Activated CD8-positive, alpha-beta T cell treated with anti-CD3 and anti-CD28 coated beads for 36 hours (primary cell): ENCODE data around the gene SDC3. TPM values are rescaled to one million over a fixed set of nuclear protein-coding genes. Genes with fewer than 3 reads are reported as not detected.

ENCODE experiments used
- ATAC-seq: fragments of 200-7000 bp; cut with Tn5 transposase; one replicate; pipeline ENCODE4 v1.10.0; 2021; ENCODE audit warnings: mild to moderate bottlenecking, moderate library complexity
- CTCF ChIA-PET: fragments of 350-600 bp; sonication (Branson Sonifier 250); formaldehyde crosslinking; loops from one replicate; lab custom pipeline; 2021; ENCODE audit warnings: antibody characterized with exemption; lab: Charles Lee
- POLR2A ChIA-PET: fragments of 350-600 bp; sonication (Branson Sonifier 250); formaldehyde crosslinking; loops from one replicate; lab custom pipeline; 2021; ENCODE audit warnings: antibody characterized with exemption; lab: Charles Lee
- DNase-seq: peaks from one replicate; pipeline ENCODE4 v3.0.0-alpha.2; 2020
- H3K27ac Mint-ChIP-seq: one replicate; pipeline ENCODE4 v1.8.0; 2021; ENCODE audit warnings: mild to moderate bottlenecking, mixed read lengths
- H3K27me3 Mint-ChIP-seq: one replicate; pipeline ENCODE4 v1.8.0; 2021; ENCODE audit warnings: mixed read lengths
- H3K36me3 Mint-ChIP-seq: one replicate; pipeline ENCODE4 v1.8.0; 2021; ENCODE audit warnings: low read depth, mixed read lengths
- H3K4me1 Mint-ChIP-seq: one replicate; pipeline ENCODE4 v1.8.0; 2021; ENCODE audit warnings: low read depth, mixed read lengths
- H3K4me3 Mint-ChIP-seq: one replicate; pipeline ENCODE4 v1.8.0; 2021; ENCODE audit warnings: mild to moderate bottlenecking, moderate library complexity, mixed read lengths
- H3K9me3 Mint-ChIP-seq: one replicate; pipeline ENCODE4 v1.8.0; 2021; ENCODE audit warnings: mixed read lengths
- intact Hi-C: fragments of 100-400 bp; cut with micrococcal nuclease; formaldehyde crosslinking; loops from one replicate; pipeline ENCODE4 v1.10.0; 2022
- total RNA-seq, 2 experiments: library from RNA; stranded (reverse); gene quantifications; one replicate each; pipeline ENCODE4 v1.2.3, GENCODE V29; 2021
- TF ChIP-seq, protein P1 (sequence below): fragments of 200-600 bp; IDR thresholded peaks from one replicate; pipeline ENCODE4 v1.8.0; 2022; ENCODE audit warnings: antibody characterized with exemption, mild to moderate bottlenecking

SDC3 gene
- total RNA-seq, 2 experiments from 2014 or later: 0.04 to 0.14 TPM

DNA sequence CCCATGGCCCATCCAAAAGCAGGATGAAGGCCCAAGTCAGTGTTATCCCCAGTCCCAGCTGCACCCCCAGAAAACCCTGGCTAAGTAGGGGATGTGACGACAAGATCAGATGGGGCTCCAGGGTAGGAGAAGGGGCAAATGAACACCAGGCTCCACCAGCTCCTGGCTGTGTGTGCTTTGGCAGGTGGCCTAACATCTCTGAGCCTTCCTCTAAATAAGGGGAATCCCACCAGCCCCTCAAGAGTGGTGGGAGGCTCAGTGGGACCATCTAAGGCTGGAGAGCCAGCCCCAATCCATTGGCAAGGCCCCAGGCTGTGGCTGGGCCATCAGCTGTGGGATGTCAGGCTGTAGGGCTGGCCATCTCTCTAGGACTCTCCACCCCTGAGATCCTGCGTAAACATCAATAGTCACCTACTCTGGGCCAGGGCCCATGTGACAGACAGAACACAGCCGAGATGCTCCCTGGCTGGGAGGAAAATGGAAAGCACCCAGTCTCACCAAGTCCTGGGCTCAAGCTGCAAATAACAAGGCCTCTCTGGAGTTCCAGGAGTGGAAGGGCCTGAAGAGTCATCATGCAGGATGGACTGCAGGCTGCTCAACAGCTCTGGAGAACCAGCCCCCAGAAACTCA is 7.5 kb downstream of the SDC3 start:
- no peak overlapping the region for H3K4me3 Mint-ChIP-seq
- DNase-seq: no peak
- TF ChIP-seq, protein P1, sequence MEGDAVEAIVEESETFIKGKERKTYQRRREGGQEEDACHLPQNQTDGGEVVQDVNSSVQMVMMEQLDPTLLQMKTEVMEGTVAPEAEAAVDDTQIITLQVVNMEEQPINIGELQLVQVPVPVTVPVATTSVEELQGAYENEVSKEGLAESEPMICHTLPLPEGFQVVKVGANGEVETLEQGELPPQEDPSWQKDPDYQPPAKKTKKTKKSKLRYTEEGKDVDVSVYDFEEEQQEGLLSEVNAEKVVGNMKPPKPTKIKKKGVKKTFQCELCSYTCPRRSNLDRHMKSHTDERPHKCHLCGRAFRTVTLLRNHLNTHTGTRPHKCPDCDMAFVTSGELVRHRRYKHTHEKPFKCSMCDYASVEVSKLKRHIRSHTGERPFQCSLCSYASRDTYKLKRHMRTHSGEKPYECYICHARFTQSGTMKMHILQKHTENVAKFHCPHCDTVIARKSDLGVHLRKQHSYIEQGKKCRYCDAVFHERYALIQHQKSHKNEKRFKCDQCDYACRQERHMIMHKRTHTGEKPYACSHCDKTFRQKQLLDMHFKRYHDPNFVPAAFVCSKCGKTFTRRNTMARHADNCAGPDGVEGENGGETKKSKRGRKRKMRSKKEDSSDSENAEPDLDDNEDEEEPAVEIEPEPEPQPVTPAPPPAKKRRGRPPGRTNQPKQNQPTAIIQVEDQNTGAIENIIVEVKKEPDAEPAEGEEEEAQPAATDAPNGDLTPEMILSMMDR: no peak
- H3K4me1 Mint-ChIP-seq: no peaks in the 10 kb centered on the region
- CTCF ChIA-PET: interaction anchor here (0.6 to 6.1 kb wide), 3 partner anchors 18 to 211 kb away, joined by 3 to 38 read pairs (median 3); no protein-coding TSS in a partner anchor
- intact Hi-C loops: no loop called here
- ATAC-seq: no peak
- H3K27ac Mint-ChIP-seq: no peak overlapping the region
- peaks cover 19% of the 10 kb centered on the region for H3K27me3 Mint-ChIP-seq
- POLR2A ChIA-PET: interaction anchor here (1.4 kb wide), 1 partner anchor 14 kb away, joined by 4 read pairs; no protein-coding TSS in a partner anchor
- H3K9me3 Mint-ChIP-seq: no peaks in the 10 kb centered on the region
- H3K36me3 Mint-ChIP-seq: no peaks in the 10 kb centered on the region

DNA sequence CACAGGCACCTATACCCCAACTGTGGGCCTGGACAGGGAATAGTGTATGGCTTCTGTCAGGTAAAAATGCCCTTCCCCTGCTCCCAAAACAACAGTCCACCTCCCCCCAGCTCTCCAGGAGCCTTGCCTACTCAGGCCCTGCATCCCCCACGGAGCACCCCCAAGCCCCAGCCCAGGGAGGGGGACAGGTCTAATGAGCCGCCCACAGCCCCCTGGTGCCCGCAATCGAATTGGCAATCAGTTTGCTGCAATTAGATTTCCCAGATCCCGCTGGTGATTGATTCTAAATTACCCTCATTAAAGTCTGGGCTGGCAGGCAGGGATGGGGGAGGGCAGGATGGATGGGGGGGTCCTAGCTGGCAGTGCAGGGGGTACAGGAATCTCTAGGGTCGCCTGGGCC is 8.1 kb downstream of the SDC3 start:
- Mint-ChIP-seq H3K36me3 (no peaks in the 10 kb centered on the region), H3K27me3 (peaks cover 14% of the 10 kb centered on the region), H3K4me1 (no peaks in the 10 kb centered on the region), H3K9me3 (no peaks in the 10 kb centered on the region), H3K27ac (no peak overlapping the region), H3K4me3 (no peak overlapping the region)
- CTCF ChIA-PET: interaction anchor here (1.5 kb wide), 1 partner anchor 19 kb away, joined by 3 read pairs; no protein-coding TSS in a partner anchor
- ATAC-seq: no peak
- intact Hi-C loops: no loop called here
- no peak for DNase-seq
- TF ChIP-seq, protein P1: no peak
- POLR2A ChIA-PET: interaction anchor here (1.4 kb wide), 1 partner anchor 14 kb away, joined by 4 read pairs; no protein-coding TSS in a partner anchor

DNA sequence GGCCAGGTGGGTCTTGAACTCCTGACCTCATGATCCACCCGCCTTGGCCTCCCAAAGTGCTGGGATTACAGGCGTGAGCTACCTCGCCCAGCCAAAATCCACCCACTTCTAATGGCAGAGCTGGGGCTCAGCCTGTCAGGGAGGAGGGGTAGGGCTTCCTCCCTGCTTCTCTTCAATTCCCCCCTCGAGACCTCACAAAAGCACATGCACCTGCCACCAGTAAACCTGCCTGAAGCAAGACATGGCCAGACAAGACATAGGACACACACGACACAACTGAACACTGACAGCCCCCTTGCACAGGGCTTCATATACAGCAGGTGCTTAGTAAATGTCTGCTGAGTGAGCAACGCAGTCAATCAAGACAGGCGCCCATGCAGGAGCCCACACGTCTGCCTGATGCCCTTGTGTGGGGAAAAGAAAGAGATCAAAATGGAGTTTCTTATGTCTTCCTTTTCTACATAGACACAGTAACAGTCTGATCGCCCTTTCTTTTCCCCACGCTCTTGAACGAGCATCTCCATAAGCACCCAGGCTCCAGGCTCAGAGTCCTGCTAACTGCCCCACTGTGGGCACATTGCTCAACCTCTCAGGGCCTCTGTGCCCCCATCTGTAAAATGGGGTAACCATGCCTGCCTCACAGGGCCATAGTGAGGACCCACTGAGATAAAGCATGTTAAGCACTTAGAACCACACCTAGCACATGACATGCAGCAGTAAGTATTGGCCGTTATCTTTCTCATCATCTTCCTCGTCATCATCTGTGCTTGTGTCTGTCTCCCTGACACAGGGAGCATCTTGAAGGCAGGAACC is 8.8 kb downstream of the SDC3 start:
- ATAC-seq (no peak), DNase-seq (no peak)
- Mint-ChIP-seq H3K36me3 (no peaks in the 10 kb centered on the region), H3K27me3 (peaks cover 12% of the 10 kb centered on the region), H3K4me1 (no peaks in the 10 kb centered on the region), H3K9me3 (no peaks in the 10 kb centered on the region), H3K27ac (no peak overlapping the region), H3K4me3 (no peak overlapping the region)
- TF ChIP-seq, protein P1: no peak
- intact Hi-C loops: no loop called here
- POLR2A ChIA-PET: no interaction called here
- CTCF ChIA-PET: interaction anchor here (1.5 kb wide), 1 partner anchor 29 kb away, joined by 3 read pairs; no protein-coding TSS in a partner anchor

DNA sequence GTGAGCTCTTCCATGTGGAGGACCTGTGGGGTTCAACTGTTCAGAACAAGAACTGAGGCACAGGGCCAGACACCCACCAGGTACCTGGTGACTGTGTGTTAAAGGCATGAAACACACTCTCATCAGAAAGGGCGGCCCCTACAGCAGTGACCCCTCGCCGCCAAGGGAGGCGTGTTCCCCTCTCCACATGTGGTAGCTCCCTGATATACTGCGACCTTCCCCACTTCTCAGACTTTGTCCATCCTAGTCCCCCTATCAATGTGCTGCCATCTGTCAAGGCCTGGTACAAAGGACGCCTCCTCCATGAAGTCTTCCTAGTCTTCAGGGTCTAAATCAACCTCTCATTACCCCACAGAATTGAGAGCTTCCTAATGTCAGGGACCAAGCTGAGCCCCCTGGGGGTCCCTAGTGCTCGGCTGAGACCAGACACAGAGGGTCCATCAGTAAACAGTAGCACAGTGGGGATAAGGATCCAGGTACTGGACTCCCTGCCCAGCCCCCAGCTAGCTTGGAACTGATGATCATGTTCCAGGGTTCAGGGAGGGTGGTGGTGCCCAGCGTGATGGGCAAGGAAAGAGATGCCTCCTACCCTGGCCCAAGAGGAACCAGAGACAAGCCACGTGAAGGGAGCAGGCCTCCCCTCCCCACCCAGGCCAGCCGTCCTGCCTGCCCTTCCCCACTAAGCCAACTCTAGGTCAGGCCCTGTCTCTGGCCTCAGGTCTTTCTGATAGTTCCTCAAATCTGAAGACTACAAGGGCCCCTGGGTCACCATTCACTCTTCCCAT is 10.3 kb downstream of the SDC3 start:
- Mint-ChIP-seq H3K36me3 (no peaks in the 10 kb centered on the region), H3K27ac (no peak overlapping the region), H3K4me1 (peaks cover 3% of the 10 kb centered on the region), H3K27me3 (peaks cover 6% of the 10 kb centered on the region), H3K9me3 (no peaks in the 10 kb centered on the region), H3K4me3 (no peak overlapping the region)
- no peak for ATAC-seq
- no peak for DNase-seq
- ChIA-PET POLR2A (no interaction called here), CTCF (interaction anchor here (1.2 to 1.5 kb wide), 4 partner anchors 12 to 32 kb away, joined by 3 to 4 read pairs (median 3); no protein-coding TSS in a partner anchor)
- intact Hi-C loops: no loop called here
- TF ChIP-seq, protein P1: no peak
